HG02588 (cell line): ENCODE results near the gene XPO4.
"Not testable (repeated sequence)": the region's sequence is repeated elsewhere in the genome, so short reads cannot be mapped to it uniquely, and the experiment has no call there.

Experiments used
- ATAC-seq: cut with Tn5 transposase; IDR thresholded peaks from one replicate; pipeline ENCODE4 v1.9.1; 2021; ENCODE audit warnings: mild to moderate bottlenecking, moderate library complexity; ENCODE audit not compliant: unreplicated experiment

The XPO4 gene

DNA sequence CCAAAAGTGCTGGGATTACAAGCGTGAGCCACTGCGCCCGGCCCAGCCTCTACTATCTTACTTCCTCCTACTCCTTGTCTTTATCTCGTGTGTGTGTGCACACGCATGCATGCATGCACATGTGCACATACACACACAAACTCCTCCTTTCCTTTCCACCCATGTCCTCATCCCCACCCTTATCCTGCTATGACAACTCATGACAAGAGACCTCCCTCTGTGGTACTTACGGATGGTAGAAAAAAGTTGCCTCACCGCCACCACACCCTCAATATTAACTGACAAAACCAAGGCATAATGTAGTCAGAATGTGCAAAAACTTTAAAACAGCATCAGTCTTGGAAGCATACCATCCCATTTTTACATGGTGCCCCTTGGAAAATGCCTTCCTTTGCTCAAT is 112.9 kb downstream of the XPO4 start:
- ATAC-seq = no peak

DNA sequence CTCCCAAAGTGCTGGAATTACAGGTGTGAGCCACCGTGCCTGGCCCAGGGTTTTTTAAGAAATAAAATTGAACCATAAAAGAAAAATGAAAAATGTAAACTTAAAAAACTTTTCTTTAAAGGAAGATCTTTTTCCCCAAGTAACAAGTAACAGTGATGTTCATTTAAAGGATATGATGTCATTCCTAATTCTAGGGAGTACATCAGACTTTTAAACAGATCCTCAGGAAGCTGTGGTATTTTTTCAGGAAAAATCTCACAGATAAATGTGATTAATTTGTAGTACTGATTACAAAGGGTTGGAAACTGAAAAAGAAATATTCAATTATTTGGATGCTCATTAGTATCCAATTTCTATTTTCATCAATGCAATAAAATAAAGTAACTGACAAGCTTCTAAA is 114.2 kb downstream of the XPO4 start:
- no peak for ATAC-seq

DNA sequence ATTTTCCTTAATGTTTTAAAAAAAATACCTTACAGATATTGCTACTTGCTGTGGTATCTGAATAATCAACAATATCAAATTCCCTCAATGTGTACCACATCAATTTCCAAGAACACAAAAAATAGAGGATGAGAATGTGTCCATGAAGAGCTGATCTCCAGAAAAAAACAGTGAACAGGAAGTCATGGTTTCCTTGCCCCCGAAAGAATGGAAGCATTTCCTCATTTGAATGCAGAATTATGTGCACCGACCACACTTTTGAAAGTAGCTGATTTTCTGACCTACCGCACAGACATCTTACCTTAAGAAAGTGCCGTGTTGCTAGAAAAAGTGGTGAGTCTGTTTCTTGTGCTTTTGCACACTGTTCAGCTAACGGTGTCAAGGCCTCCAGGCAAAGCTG is 115.4 kb downstream of the XPO4 start:
- no peak for ATAC-seq

DNA sequence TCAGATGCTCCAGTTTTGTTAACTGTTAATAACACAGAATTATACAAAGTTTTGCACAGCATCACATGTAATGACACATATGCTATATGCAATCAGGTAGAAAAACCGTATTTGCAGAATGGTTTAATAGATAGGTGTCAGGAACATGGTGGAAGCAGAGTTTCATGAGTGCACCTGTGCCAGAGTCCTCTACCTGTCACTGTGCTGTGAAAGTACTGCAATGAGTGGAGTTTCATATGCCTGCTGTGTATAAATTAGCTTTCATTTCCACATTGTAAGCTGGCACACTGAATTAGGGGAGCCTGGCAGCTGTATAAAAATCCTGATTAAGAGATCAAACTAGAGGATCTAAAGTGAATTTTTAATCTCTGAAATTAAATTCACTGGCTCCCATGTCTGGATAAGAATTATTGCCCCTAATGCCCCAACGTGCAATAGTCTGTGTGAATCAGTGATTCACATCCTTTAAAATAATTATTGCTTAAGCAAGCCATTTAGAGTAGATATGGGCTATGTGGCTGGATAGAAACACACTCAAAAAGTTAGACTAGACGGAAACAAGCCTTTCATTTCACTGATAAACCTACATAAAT is 120.3 kb downstream of the XPO4 start:
- peak; percentile 97 for ATAC-seq

DNA sequence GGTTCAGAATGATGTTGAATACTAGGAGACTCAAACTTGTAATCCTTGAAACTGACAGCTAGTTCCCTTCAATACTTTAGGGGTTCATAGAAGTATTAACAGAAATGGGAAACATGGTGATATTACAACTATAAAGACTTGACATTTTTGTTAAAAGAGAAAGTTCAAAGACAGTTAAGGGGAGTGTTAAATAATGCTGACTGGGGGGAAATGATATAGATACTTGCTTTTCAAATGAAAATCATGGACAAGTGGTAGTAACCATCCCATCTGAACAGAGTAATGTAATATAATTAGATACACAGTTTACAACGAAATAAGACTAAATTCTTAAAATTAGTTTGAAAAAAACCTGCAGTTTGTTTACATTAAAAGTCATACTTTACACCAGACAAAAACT is 122.2 kb downstream of the XPO4 start:
- no peak for ATAC-seq

DNA sequence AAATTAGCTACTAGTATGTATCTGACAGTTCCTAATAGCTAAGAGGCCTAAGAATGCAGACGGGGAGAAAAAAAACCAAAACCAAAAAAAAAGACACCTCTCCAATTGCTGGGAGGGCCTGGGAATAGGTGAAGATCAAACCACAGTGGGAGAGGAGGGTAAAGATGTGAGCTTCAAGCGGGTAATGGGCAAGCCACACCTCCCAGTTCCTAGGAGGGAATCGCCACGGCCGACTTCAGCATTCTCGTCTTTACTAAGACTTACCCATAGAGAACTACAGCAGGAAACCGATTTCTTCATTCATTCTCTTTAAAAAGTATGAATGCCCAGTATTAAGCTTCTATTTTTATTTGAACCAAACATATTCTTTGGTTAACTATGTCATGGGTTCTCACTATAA is 123.1 kb downstream of the XPO4 start:
- ATAC-seq = no peak

DNA sequence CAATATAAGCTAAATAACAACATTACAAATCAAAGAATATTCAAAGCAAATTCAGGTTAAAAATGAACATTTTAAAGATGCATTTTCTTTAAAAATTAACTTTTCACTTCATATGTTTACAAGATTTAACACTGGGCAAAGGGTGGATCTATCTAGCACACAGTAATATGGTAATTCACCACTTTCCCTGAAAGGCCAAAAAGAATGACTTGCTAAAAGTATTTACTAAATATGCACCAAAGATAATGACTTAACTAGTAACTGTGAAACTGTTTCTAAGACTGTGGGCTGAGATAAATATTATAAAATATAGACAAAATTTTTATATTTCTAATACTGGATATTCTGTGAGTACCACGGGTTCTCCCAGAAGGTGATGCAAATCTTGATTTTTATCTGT is 124.2 kb downstream of the XPO4 start:
- no peak for ATAC-seq

DNA sequence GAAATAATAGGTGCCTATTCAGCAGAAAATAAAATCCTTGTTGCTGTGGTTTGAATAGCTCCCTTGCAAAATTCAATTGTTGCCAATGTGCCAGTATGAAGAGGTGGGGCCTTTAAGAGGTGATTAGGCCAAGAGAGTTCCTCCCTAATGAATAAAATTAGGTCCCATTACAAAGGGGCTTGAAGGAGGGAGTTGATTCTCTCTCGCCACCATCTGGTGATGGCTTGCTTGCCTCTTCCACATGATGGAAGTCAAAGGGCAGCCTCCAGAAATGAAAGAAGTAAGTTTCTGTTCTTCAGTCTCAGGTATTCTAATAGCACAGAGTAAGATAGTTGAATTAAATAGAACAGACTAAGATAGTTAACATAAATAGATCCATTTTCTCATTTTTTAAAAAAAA is 125.8 kb downstream of the XPO4 start:
- no peak for ATAC-seq

DNA sequence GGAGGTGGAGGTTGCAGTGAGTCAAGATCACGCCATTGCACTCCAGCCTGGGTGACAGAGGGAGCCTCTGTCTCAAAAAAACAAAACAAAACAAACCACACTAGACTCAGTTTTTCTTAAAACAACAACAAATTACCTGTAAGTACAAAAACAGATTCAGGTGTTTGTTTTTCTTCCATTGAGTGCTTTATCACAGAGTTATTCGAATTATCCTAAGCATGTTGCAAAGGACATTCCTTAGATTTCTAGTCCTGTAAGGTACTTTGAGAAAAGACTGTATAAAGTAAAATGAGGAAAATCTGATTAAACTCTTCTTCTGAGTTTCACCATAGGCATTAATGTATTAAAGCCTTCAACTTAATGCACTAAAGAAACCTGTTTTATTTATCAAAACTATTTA is 126.6 kb downstream of the XPO4 start:
- ATAC-seq = no peak

DNA sequence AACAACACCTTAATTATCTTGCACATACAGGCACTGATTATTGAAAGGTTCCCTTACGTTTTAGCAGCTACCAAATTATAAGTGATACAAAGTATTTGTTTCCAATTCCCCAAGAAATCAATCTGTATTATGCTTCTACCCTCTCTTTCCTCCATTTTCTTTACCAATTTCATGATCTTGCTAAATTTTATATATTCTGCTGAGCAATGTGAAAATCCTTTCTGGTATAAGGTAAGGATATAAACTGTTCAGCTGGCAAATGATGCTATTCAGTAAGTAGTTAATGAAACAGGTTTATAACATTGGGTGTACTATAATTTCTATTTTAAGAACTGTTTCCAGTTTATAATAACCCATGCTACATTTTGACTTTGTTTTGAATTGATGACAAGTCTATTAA is 127.8 kb downstream of the XPO4 start:
- no peak for ATAC-seq

DNA sequence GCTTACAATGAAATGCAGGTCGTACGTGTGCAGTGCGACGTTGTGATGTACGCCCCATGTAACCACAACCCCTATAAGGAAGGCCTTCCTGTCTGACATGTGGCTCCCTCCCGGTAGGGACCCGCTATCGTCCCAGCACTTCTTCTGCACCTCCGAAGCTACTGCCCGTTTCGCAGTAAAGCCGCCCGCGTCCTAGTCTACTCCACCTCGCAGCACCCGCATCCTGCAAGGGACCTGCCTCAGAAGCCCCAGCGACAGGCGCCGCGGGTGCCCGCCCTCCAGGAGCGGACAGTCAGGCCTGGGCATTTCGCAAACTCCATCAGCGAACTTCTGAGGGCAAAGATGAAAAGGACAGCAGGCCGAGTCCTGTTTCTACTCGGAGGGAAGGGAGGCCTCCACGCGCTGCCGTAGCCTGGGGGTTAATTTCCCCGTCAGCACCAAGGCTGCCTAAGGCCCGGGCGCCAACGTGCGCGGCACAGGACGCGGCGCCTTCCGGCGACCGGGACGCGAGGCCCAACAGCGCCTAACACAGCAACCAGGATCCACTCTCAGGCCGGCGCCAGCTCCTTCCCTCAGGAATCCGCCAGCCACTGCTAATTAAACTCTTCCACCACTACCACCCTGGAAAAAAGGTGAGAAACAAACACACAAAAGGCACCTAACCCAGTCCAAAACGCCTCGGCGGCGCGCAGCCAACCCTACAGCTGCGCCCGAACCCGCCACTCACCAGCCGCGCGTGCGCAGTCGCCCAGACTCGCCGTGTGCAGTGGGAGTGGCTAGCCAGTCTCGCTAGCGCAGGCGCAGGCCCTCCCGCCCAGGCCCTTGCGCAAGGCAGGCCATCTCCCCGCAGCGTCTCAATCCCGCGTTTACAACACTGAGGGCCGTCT is 129.1 kb downstream of the XPO4 start, which contains the start of gene EEF1AKMT1:
Gene EEF1AKMT1, minus strand, starts transcription at position 768 of the 887 bp plus-strand sequence. CDS start 16,363 bp downstream, outside the sequence.
- ATAC-seq = peak; percentile 93

DNA sequence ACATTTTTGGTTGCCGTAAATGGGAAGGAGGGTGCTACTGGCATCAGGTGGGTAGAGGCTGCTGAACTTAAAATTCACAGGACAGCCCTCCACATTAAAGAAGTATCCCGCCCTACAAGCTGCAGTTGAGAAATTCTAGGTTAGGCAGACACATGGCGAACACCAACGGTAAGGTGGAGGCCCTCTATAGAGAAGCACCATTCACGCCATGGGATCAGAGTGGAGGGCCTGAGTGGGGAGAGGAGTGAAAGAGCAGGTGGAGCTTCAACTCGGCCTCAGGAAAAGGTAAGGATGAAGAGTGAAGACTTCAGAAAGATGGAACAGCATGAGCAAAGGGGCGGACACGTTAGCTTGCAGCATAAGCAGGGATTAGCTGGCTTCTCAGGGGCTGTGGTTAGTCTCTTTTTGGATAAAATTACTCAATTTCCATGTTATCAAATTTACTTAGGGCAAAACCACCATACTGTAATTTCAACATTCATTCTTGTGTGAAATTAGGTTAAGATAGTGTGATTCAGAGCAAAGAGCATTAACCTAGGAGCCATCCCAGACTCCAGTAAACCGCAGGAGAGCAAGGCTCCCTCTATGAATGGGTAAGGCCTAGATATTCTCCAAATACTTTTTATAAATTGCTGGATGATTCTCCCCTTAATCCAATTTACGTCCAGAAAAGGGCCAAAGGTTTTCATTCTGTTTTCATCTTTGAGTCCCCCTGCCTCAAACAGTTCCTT is 130.0 kb downstream of the XPO4 start:
- no peak for ATAC-seq

DNA sequence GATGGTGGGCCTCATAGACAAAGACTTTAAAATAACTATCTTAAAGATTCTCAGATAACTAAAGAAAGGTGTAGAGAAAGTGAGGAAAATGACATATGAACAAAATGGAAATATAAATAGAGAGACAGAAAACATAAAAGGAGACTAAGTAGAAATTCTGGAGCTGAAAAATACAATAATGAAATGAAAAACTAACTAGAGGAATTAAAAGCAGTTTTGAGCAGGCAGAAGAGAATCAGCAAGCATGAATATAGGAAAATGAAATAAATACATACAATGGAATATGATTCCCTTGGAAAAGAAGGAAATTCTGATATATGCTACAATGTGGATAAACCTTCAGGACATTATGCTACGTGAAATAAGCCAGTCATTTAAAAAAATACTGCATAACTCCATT is 132.7 kb downstream of the XPO4 start:
- ATAC-seq = no peak

DNA sequence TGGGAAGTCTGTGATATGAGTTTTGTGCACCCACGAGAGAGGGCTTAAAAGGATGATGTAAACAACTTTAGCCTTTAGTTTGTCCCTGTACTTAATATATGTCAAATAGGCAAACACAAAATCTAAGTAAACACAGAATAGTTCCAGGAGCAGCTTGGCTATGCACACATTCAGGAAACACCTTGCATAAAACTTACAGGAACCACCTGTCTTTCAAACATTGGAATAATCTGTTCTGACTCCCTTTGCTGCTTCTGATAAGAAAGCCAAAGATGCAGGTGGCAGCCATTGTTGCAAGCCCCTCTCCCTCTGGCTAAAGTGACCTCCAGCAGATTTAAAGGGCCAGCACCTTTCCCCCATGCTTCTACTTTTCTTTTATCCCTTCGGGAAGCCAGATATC is 133.5 kb downstream of the XPO4 start:
- ATAC-seq = no peak

DNA sequence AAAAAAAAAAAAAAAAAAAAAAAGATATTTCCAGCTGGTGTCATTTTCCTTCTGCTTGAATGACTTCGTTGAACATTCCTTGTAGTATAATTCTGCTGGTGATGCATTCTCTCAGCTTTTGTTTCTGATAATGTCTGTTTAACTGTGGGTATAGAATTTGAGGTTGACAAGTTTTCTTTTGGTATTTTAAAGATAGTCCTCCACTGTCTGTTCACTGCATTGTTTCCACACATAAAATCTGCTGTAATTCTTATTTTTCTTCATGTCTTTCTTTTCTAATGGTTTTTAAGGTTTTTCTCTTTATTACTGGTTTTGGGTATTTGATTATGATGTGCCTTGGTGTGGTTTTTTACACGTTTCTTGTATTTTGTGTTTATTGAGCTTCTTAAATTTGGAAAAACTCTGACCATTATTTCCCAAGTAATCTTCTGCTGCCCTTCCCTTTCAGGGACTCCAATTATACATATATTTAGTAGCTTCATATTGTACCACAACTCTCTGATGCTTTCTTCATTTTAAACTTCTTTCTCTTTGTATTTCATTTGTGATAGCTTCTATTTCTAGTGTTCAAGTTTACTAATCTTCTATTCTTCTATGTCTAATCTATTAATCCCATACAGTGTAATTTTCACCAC is 135.1 kb downstream of the XPO4 start:
- ATAC-seq = no peak

DNA sequence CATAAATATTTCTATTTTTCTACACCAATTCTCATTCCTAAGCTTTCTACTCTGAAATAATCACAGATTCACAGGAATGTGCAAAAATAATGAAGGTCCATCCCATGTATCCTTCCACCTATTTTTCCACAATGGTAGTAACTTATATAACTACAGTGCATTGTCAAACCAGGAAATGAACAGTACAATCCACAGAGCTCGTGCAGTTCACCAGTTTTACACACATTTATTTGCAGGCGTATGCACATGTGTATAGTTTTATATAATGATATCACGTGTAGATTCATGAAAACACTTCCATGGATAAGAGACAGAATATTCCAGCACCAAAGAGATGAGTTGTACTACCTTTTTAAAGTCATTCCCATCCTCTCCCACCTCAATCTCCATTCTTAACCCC is 141.7 kb downstream of the XPO4 start:
- no peak for ATAC-seq

DNA sequence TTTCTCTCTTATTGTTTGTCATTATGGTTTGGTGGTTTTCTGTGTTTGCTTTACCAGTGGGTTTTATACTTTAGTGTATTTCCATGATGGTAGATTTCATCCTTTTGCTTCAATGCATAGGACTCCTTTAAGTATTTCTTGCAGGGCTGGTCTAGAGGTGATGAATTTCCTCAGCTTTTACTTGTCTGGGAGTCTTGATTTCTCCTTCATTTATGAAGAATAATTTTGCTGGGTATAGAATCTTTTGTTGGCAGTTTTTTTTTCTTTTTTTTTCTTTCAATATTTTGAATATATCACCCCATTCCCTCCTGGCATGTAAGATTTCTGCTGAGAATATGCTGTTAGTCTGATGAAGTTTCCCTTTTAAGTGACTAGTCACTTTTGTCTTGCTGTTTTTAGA is 148.5 kb downstream of the XPO4 start:
- no peak for ATAC-seq

DNA sequence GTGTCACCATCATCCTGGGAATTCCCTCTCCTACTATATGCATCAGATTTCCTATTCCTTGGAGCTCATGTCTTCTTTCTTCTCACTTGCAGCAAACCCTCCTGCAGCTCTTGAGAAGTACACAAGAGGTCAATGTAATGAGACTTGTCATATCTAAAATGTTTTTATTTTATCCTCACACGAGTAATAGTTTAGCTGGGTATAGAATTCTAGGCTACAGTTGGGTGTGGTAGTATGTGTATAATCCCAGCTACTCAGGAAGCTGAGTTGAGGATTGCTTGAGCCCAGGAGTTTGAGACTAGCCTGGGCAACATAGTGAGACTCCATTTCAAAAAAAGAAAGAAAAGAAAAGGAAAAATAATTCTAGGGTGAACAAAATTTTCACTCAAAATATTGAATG is 153.2 kb downstream of the XPO4 start:
- no peak for ATAC-seq

DNA sequence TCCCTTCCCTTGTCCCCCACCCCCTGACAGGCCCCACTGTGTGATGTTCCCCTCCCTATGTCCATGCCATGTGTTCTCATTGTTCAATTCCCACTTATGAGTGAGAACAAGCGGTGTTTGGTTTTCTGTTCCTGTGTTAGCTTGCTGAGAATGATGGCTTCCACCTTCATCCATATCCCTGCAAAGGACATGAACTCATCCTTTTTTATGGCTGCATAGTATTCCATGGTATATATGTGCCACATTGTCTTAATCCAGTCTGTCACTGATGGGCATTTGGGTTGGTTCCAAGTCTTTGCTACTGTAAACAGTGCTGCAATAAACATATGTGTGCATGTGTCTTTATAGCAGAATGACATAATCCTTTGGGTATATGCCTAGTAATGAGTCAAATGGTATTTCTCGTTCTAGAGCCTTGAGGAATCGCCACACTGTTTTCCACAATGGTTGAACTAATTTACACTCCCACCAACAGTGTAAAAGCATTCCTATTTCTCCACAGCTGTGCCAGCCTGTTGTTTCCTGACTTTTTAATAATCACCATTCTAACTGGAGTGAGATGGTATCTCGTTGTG is 158.6 kb downstream of the XPO4 start:
- not testable (repeated sequence) for ATAC-seq

DNA sequence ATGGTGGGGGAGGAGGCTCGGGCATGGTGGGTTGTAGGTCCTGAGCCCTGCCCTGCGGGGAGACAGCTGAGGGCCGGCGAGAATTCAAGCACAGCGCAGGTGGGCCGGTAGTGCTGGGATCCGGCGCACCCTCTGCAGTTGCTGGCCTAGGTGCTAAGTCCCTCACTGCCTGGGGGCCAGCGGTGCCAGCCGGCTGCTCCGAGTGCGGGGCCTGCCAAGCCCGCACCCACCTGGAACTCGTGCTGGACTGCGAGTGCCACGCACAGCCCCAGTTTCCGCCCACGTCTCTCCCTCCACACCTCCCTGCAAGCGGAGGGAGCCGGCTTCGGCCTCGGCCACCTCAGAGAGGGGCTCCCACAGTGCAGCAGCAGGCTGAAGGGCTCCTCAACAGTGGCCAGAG is 162.5 kb downstream of the XPO4 start:
- ATAC-seq = no peak

DNA sequence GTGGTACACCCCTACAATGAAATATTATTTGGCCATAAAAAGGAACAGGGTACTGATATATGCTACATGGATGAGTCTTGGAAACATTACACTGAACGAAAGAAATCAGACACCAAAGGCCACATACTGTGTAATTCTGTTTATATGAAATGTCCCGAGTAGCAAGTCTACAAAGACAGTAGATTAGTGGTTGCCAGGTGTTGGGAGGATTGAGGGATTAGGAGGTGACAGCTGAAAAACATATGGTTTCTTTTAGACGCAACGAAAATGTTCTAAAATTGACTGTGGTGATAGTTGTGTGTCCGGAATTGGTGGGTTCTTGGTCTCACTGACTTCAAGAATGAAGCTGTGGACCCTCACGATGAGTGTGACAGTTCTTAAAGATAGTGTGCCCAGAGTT is 163.9 kb downstream of the XPO4 start:
- no peak for ATAC-seq
